HG03378 (cell line): ENCODE measurements around the gene AHRR.
"Not testable (repeated sequence)": the region's sequence is repeated elsewhere in the genome, so short reads cannot be mapped to it uniquely, and the experiment has no call there.

Source experiments
- ATAC-seq: cut with Tn5 transposase; IDR thresholded peaks from one replicate; pipeline ENCODE4 v1.9.1; 2021; ENCODE audit warnings: mild to moderate bottlenecking, moderate library complexity; ENCODE audit not compliant: unreplicated experiment

Gene AHRR

GRCh38 chr5:321230-321725 is at the start of gene AHRR:
TSS of gene AHRR (plus strand) at chr5:321714. CDS start at chr5:343903, 22,189 bp downstream.
- ATAC-seq = no peak

GRCh38 chr5:271828-272167 is 49.7 kb upstream of the AHRR start:
- ATAC-seq = not testable (repeated sequence)

- not testable (repeated sequence) for ATAC-seq
Observed at GRCh38 chr5:273091-273490, 48.4 kb upstream of the AHRR start.

- ATAC-seq = not testable (repeated sequence)
Observed at GRCh38 chr5:273491-273890, 48.0 kb upstream of the AHRR start.

GRCh38 chr5:274346-274745 is 47.2 kb upstream of the AHRR start:
- not testable (repeated sequence) for ATAC-seq

GRCh38 chr5:278646-279045 is 42.9 kb upstream of the AHRR start:
- no peak for ATAC-seq

GRCh38 chr5:279051-279665 is 42.4 kb upstream of the AHRR start:
- not testable (repeated sequence) for ATAC-seq

- ATAC-seq = no peak
Observed at GRCh38 chr5:285991-286557, 35.4 kb upstream of the AHRR start.

- not testable (repeated sequence) for ATAC-seq
Observed at GRCh38 chr5:290200-290599, 31.3 kb upstream of the AHRR start.

- ATAC-seq = not testable (repeated sequence)
Observed at GRCh38 chr5:291345-291744, 30.2 kb upstream of the AHRR start.

- not testable (repeated sequence) for ATAC-seq
Observed at GRCh38 chr5:294788-295187, 26.7 kb upstream of the AHRR start.

- not testable (repeated sequence) for ATAC-seq
Observed at GRCh38 chr5:296207-296606, 25.3 kb upstream of the AHRR start.

GRCh38 chr5:296954-297353 is 24.6 kb upstream of the AHRR start:
- ATAC-seq = not testable (repeated sequence)

- ATAC-seq = not testable (repeated sequence)
Observed at GRCh38 chr5:297448-297847, 24.1 kb upstream of the AHRR start.

GRCh38 chr5:297991-298736 is 23.4 kb upstream of the AHRR start:
- not testable (repeated sequence) for ATAC-seq

- no peak for ATAC-seq
Observed at GRCh38 chr5:298737-299125, 22.8 kb upstream of the AHRR start.

GRCh38 chr5:299921-300320 is 21.6 kb upstream of the AHRR start:
- not testable (repeated sequence) for ATAC-seq

GRCh38 chr5:300691-301435 is 20.7 kb upstream of the AHRR start:
- not testable (repeated sequence) for ATAC-seq

GRCh38 chr5:302416-302815 is 19.1 kb upstream of the AHRR start:
- not testable (repeated sequence) for ATAC-seq

GRCh38 chr5:302966-303365 is 18.5 kb upstream of the AHRR start:
- no peak for ATAC-seq

- ATAC-seq = not testable (repeated sequence)
Observed at GRCh38 chr5:303741-304140, 17.8 kb upstream of the AHRR start.
